GM12878 (cell line): Measurements from ENCODE around the gene UIMC1. TPM values are rescaled to one million over a fixed set of nuclear protein-coding genes. Genes with fewer than 3 reads are reported as not detected.

Experiments used
- ATAC-seq: fragments of 200-7000 bp; cut with Tn5 transposase; 3 replicates; pipeline ENCODE4 v1.9.1; 2020; ENCODE audit warnings: mild to moderate bottlenecking, moderate library complexity
- BruUV-seq: library from RNA; stranded (reverse); fragments of 400-500 nt; replicated peaks from 2 replicates; lab custom pipeline; 2021; lab: Mats Ljungman, UMichigan
- CTCF ChIA-PET: fragments of 300-600 bp; sonication (Branson Sonifier 250); formaldehyde crosslinking; extraction: SDS; loops from one replicate; lab custom pipeline; 2021; ENCODE audit warnings: inconsistent platforms; lab: Yijun Ruan, JAX
- POLR2A ChIA-PET: fragments of 350-600 bp; formaldehyde crosslinking; extraction: SDS; loops from one replicate; lab custom pipeline; 2021; ENCODE audit warnings: inconsistent platforms; lab: Charles Lee
- RAD21 ChIA-PET: fragments of 300-600 bp; sonication (Branson Sonifier 250); formaldehyde crosslinking; loops from one replicate; lab custom pipeline; 2023; ENCODE audit warnings: antibody characterized with exemption; ENCODE audit not compliant: unreplicated experiment; lab: Charles Lee
- SMC1A ChIA-PET: fragments of 300-600 bp; sonication (Branson Sonifier 250); formaldehyde crosslinking; loops from one replicate; lab custom pipeline; 2023; ENCODE audit not compliant: unreplicated experiment, uncharacterized antibody; lab: Charles Lee
- DNase-seq: peaks from one replicate; pipeline ENCODE4 v3.0.0-alpha.2; 2011; ENCODE audit warnings: low read depth, low spot score
- FAIRE-seq: peaks from 3 replicates; lab custom pipeline; 2011; peaks lifted over from hg19 to GRCh38; lab: Jason Lieb, UNC
- H2AFZ ChIP-seq: 2 replicates; pipeline ENCODE4 v1.6.0; 2011; ENCODE audit warnings: low read depth, low read length, control low read depth; ENCODE audit not compliant: control insufficient read depth
- H3K27ac ChIP-seq: 2 replicates; pipeline ENCODE4 v1.5.1; 2011; ENCODE audit warnings: control low read depth; ENCODE audit not compliant: control insufficient read depth, insufficient read depth
- H3K27me3 ChIP-seq, 2 experiments: replicated peaks in 1 of 2; 2 replicates each; pipeline versions ENCODE4 v1.6.0 to v1.6.1; 2011; ENCODE audit warnings: low read length in 1 of 2; ENCODE audit not compliant: control insufficient read depth in 2 of 2, insufficient read depth in 2 of 2
- H3K36me3 ChIP-seq, 2 experiments: 2 replicates each; pipeline ENCODE4 v1.5.1; 2011; ENCODE audit warnings: low read length in 1 of 2; ENCODE audit not compliant: control insufficient read depth in 2 of 2, insufficient read depth in 2 of 2
- H3K4me1 ChIP-seq: 2 replicates; pipeline ENCODE4 v1.6.1; 2011; ENCODE audit warnings: mild to moderate bottlenecking, low read length, moderate library complexity, mixed read lengths; ENCODE audit not compliant: control insufficient read depth, insufficient read depth
- H3K4me2 ChIP-seq: 2 replicates; pipeline ENCODE4 v1.6.0; 2011; ENCODE audit warnings: control low read depth; ENCODE audit not compliant: control insufficient read depth, insufficient read depth
- H3K4me3 ChIP-seq: fragments of 200-600 bp; sonication (generic); 2 replicates; pipeline ENCODE4 v1.5.1; 2016
- H3K79me2 ChIP-seq: 2 replicates; pipeline ENCODE4 v1.6.0; 2011; ENCODE audit warnings: low read length; ENCODE audit not compliant: control insufficient read depth, insufficient read depth
- H3K9ac ChIP-seq: 2 replicates; pipeline ENCODE4 v1.8.0; 2011; ENCODE audit warnings: low read length, control low read depth, mixed read lengths; ENCODE audit not compliant: control insufficient read depth, insufficient read depth
- H3K9me3 ChIP-seq: replicated peaks from 3 replicates; pipeline ENCODE4 v1.5.1; 2011; ENCODE audit warnings: mild to moderate bottlenecking, low read length; ENCODE audit not compliant: control insufficient read depth, insufficient read depth
- H4K20me1 ChIP-seq: 2 replicates; pipeline ENCODE4 v1.6.0; 2011; ENCODE audit not compliant: control insufficient read depth, insufficient read depth
- ATF7 ChIP-seq: fragments of 450-650 bp; IDR thresholded peaks from 2 replicates; pipeline ENCODE4 v1.6.1; 2016; ENCODE audit warnings: low read depth, mild to moderate bottlenecking
- PAX8 ChIP-seq: fragments of 450-650 bp; IDR thresholded peaks from 2 replicates; pipeline ENCODE4 v1.6.1; 2017; ENCODE audit warnings: mild to moderate bottlenecking, moderate library complexity
- SIX5 ChIP-seq: IDR thresholded peaks from 2 replicates; pipeline ENCODE4 v1.6.1; 2011; ENCODE audit warnings: mild to moderate bottlenecking, low read depth, low read length, moderate library complexity; ENCODE audit not compliant: severe bottlenecking
- SPI1 ChIP-seq: IDR thresholded peaks from 2 replicates; pipeline ENCODE4 v1.6.1; 2011; ENCODE audit warnings: low read depth, mild to moderate bottlenecking, low read length, moderate library complexity, borderline replicate concordance; ENCODE audit not compliant: insufficient read depth
- STAT1 ChIP-seq: fragments of 450-650 bp; conservative IDR thresholded peaks from 2 replicates; pipeline ENCODE4 v1.6.1; 2014; ENCODE audit warnings: antibody characterized with exemption, mild to moderate bottlenecking
- WGBS: methylation state at CpG from one replicate; pipeline ENCODE4 v1.1.6; 2016; ENCODE audit warnings: low lambda C conversion rate; ENCODE audit not compliant: insufficient replicate concordance, insufficient coverage; ENCODE audit errors: missing lambda C conversion rate; 5-methylcytosine and 5-hydroxymethylcytosine counted together
- in situ Hi-C: fragments of 300-500 bp; cut with MboI; formaldehyde crosslinking; loops from 9 replicates; pipeline ENCODE4 v1.14.3; 2018; ENCODE audit warnings: mixed read lengths
- intact Hi-C: fragments of 100-400 bp; cut with micrococcal nuclease; formaldehyde crosslinking; loops from one replicate; pipeline ENCODE4 v1.14.2; 2022; ENCODE audit not compliant: unreplicated experiment
- polyA plus RNA-seq, 11 experiments: library from polyadenylated mRNA; depleted of rRNA in 4 of 11; unstranded in 6 of 11; stranded (reverse) in 5 of 11; fragments of >200 nt; fragmentation: Nextera tagmentation in 4 of 11; fragmentation: Illumina TruSeq in 1 of 11; extraction: Ambion mirVana in 4 of 11; extraction: Trizol in 1 of 11; gene quantifications; 1 replicate in 1 of 11; 2 replicates in 10 of 11; pipeline versions ENCODE4 v1.2.1 to v1.2.3, GENCODE V29; 2011 to 2016; ENCODE audit warnings: inconsistent platforms in 2 of 11, missing spikeins in 2 of 11, low read depth in 1 of 11
- total RNA-seq, 4 experiments: library from RNA; depleted of rRNA in 3 of 4; stranded (reverse); fragments of >200 nt in 3 of 4; fragmentation: Illumina TruSeq in 1 of 4; extraction: Trizol in 1 of 4; gene quantifications; 2 replicates each; pipeline versions ENCODE4 v1.2.1 to v1.2.3, GENCODE V29; 2013 to 2021
- TF ChIP-seq, protein P1 (sequence below): IDR thresholded peaks from 2 replicates; pipeline ENCODE4 v1.6.1; 2012; ENCODE audit warnings: mild to moderate bottlenecking, low read depth, low read length

The UIMC1 gene
- total and polyA plus RNA-seq, 10 of the 15 experiments (the other 5 are each of a cell fraction or from before 2014, with no cell fraction given), result 16.2 to 51.4 (median 32.7) TPM

DNA sequence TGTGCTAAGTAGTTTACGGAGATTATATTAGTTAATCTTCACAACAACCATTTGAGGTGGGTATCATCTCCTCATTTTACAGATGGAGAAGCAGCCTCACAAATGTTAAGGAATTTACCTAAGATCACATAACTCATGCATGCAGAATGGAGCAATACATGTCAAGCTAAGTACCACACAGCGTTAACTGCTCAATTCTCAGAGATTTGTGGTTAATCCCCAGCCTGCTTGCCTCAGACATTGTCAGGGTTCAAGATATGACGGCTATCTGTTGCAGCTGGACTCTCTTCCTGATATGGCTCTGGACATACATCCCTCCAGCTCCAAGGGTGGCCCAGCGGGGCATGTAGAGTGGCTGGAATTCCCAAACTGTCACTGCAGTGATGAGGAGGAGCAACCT is 8.6 kb upstream of the UIMC1 start (continued):
- TF ChIP-seq SIX5 (no peak), PAX8 (no peak), ATF7 (no peak)
- TF ChIP-seq, protein P1, sequence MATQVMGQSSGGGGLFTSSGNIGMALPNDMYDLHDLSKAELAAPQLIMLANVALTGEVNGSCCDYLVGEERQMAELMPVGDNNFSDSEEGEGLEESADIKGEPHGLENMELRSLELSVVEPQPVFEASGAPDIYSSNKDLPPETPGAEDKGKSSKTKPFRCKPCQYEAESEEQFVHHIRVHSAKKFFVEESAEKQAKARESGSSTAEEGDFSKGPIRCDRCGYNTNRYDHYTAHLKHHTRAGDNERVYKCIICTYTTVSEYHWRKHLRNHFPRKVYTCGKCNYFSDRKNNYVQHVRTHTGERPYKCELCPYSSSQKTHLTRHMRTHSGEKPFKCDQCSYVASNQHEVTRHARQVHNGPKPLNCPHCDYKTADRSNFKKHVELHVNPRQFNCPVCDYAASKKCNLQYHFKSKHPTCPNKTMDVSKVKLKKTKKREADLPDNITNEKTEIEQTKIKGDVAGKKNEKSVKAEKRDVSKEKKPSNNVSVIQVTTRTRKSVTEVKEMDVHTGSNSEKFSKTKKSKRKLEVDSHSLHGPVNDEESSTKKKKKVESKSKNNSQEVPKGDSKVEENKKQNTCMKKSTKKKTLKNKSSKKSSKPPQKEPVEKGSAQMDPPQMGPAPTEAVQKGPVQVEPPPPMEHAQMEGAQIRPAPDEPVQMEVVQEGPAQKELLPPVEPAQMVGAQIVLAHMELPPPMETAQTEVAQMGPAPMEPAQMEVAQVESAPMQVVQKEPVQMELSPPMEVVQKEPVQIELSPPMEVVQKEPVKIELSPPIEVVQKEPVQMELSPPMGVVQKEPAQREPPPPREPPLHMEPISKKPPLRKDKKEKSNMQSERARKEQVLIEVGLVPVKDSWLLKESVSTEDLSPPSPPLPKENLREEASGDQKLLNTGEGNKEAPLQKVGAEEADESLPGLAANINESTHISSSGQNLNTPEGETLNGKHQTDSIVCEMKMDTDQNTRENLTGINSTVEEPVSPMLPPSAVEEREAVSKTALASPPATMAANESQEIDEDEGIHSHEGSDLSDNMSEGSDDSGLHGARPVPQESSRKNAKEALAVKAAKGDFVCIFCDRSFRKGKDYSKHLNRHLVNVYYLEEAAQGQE, result no peak

DNA sequence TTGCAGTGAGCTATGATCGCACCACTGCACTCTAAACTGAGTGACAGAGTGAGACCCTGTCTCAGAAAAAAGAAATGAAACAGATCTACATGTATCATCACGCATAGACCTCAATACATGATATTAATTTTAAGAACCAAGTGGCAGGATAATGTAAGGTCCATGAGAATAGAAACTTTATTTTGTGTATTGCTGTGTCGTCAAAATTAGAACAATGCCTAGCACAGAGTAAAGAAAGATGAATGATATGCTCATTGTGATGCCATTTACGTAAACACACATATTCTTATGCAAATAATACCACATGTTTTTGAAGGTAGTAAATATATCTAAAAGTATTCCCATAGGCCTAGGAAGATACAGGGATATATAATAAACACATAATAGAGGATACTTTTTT is 3.6 kb upstream of the UIMC1 start:
- Histone ChIP-seq H2AFZ (no peak overlapping the region), H3K27ac (no peak overlapping the region), H3K27me3 (no peaks in the 10 kb centered on the region), H3K9ac (no peak overlapping the region), H3K4me1 (no peaks in the 10 kb centered on the region), H3K36me3 (no peaks in the 10 kb centered on the region), H4K20me1 (no peaks in the 10 kb centered on the region), H3K9me3 (no peaks in the 10 kb centered on the region), H3K4me3 (no peak overlapping the region), H3K4me2 (no peak overlapping the region), H3K79me2 (peaks cover 19% of the 10 kb centered on the region)
- no peak for TF ChIP-seq STAT1
- TF ChIP-seq SPI1, result no peak
- DNase-seq (no peak), ATAC-seq (no peak), FAIRE-seq (no peak)
- SMC1A ChIA-PET, result interaction anchor here (3.0 kb wide), 1 partner anchor 11 kb away, joined by 9 read pairs; the partner anchor contains the start of gene ZNF346
- CTCF ChIA-PET, result interaction anchor here (0.6 to 1.6 kb wide), 3 partner anchors 9 to 52 kb away, joined by 3 to 5 read pairs (median 3); partner anchors contain the start of gene ZNF346
- BruUV-seq, result no TSS peak
- in situ Hi-C loops, result no loop called here
- intact Hi-C loops, result no loop called here
- RAD21 ChIA-PET, result interaction anchor here (1.3 kb wide), 1 partner anchor 9 kb away, joined by 4 read pairs; no protein-coding TSS in a partner anchor
- POLR2A ChIA-PET, result interaction anchor here (2.0 kb wide), 1 partner anchor 10 kb away, joined by 11 read pairs; no protein-coding TSS in a partner anchor
- 97% methylated on average over 4 of the region's 4 CpGs for WGBS
